NB4 (cell line): ENCODE data around the gene ZFYVE28.

Experiments
- CTCF ChIP-seq: IDR thresholded peaks from one replicate; pipeline ENCODE4 v1.5.1; 2012; ENCODE audit warnings: low read depth, low read length
- POLR2A ChIP-seq: IDR thresholded peaks from 2 replicates; pipeline ENCODE4 v1.6.1; 2011; ENCODE audit warnings: mild to moderate bottlenecking; ENCODE audit not compliant: insufficient read length; ENCODE audit errors: extremely low read depth

- TF ChIP-seq POLR2A: no peak
- TF ChIP-seq CTCF: no peak
These were observed 17.4 kb downstream of the ZFYVE28 start for GRCh38 chr4:2400841-2401609.
